Stimulated activated CD8-positive, alpha-beta memory T cell treated with anti-CD3 and anti-CD28 coated beads, Interleukin-15, amount 100 ng/mL, for 24 hours (primary cell): ENCODE measurements around the gene NR3C1.

ENCODE experiments used
- DNase-seq: peaks from one replicate; pipeline ENCODE4 v3.0.0-alpha.2; 2020; ENCODE audit warnings: low read depth

Gene NR3C1

GRCh38 chr5:143398451-143399237 is 4.8 kb downstream of the NR3C1 start:
- no peak for DNase-seq

- DNase-seq: no peak
Observed at GRCh38 chr5:143398053-143398355, 5.5 kb downstream of the NR3C1 start.

GRCh38 chr5:143397302-143398052 is 6.0 kb downstream of the NR3C1 start:
- no peak for DNase-seq

GRCh38 chr5:143396353-143396940 is 7.0 kb downstream of the NR3C1 start:
- no peak for DNase-seq

GRCh38 chr5:143395638-143396352 is 7.7 kb downstream of the NR3C1 start:
- DNase-seq: no peak

- no peak for DNase-seq
Observed at GRCh38 chr5:143393524-143393923, 10.0 kb downstream of the NR3C1 start.

- DNase-seq: no peak
Observed at GRCh38 chr5:143390941-143391340, 12.5 kb downstream of the NR3C1 start.

GRCh38 chr5:143390258-143390657 is 13.2 kb downstream of the NR3C1 start:
- no peak for DNase-seq

GRCh38 chr5:143386725-143387124 is 16.8 kb downstream of the NR3C1 start:
- DNase-seq: no peak

- DNase-seq: no peak
Observed at GRCh38 chr5:143384865-143385657, 18.4 kb downstream of the NR3C1 start.

- DNase-seq: no peak
Observed at GRCh38 chr5:143383988-143384387, 19.5 kb downstream of the NR3C1 start.

GRCh38 chr5:143379606-143380005 is 23.9 kb downstream of the NR3C1 start:
- DNase-seq: no peak

- DNase-seq: no peak
Observed at GRCh38 chr5:143376911-143377813, 26.3 kb downstream of the NR3C1 start.

- no peak for DNase-seq
Observed at GRCh38 chr5:143376195-143376779, 27.2 kb downstream of the NR3C1 start.

GRCh38 chr5:143374496-143375217 is 28.8 kb downstream of the NR3C1 start:
- DNase-seq: no peak

- no peak for DNase-seq
Observed at GRCh38 chr5:143373076-143373475, 30.4 kb downstream of the NR3C1 start.

- no peak for DNase-seq
Observed at GRCh38 chr5:143372187-143372829, 31.2 kb downstream of the NR3C1 start.

GRCh38 chr5:143370440-143370839 is 33.0 kb downstream of the NR3C1 start:
- no peak for DNase-seq

- DNase-seq: no peak
Observed at GRCh38 chr5:143364061-143364460, 39.4 kb downstream of the NR3C1 start.
